ENCODE measurements around the gene CRELD1. TPM values are rescaled to one million over a fixed set of nuclear protein-coding genes. Genes with fewer than 3 reads are reported as not detected.
A peak's percentile ranks its signal among the peaks of the same experiment; 100 is the strongest.

Gene CRELD1
- total and polyA plus RNA-seq, 2 of the 13 experiments (the other 11 are each of a cell fraction or from before 2014, with no cell fraction given): 27.1 to 61.9 TPM

- TF ChIP-seq DBP (CRISPR knock-in tag; IDR thresholded peaks at IDR 0.05; ENCODE audit: not compliant biosample characterization): peak; percentile 79
- no peak for TF ChIP-seq ZNF800 (CRISPR knock-in tag; IDR thresholded peaks at IDR 0.05)
Measured at GRCh38 chr3:9914559-9915253, 18.9 kb upstream of the CRELD1 start (continued).

- H3K27me3 ChIP-seq (ENCODE audit: control insufficient read depth in 1 of 2, insufficient read depth in 2 of 2, low read length in 2 of 2): no peaks in the 10 kb centered on the region
- peak; percentile 36 for DNase-seq (ENCODE audit: low spot score)
- peak; percentile 52 for ATAC-seq
- H4K20me1 ChIP-seq (ENCODE audit: insufficient read depth, low read length): no peaks in the 10 kb centered on the region
- H3K9me3 ChIP-seq (ENCODE audit: low read length): no peaks in the 10 kb centered on the region
- H3K4me1 ChIP-seq (ENCODE audit: insufficient read depth, low read length): peaks cover 38% of the 10 kb centered on the region
- no TSS peak for BruUV-seq (replicated peaks)
- in situ Hi-C loops (cut with HindIII; ENCODE audit: extremely low pct_ligation_motif_present, low pct_unique_long_range_greater_than_20kb): no loop called here
- no peak overlapping the region for H2AFZ ChIP-seq (ENCODE audit: low read length)
- peaks cover 3% of the 10 kb centered on the region for H3K79me2 ChIP-seq (ENCODE audit: insufficient read depth, low read length)
- WGBS (ENCODE audit: low lambda C conversion rate): 2% methylated on average over 12 of the region's 99 CpGs
- H3K36me3 ChIP-seq (replicated peaks in 1 of 2; ENCODE audit: control insufficient read depth in 1 of 2, insufficient read depth in 2 of 2, low read length in 2 of 2): peaks cover 4 to 12% of the 10 kb centered on the region in 2 experiments; a peak in 3 of 5 replicates
- peak overlapping the region; percentile 80 for H3K9ac ChIP-seq (ENCODE audit: insufficient read depth, low read depth, low read length)
- H3K27ac ChIP-seq (ENCODE audit: extremely low read length, insufficient read depth, low read length): peak overlapping the region; percentile 90
- H3K4me3 ChIP-seq (replicated peaks in 1 of 3; ENCODE audit: insufficient read depth in 1 of 3, low read depth in 2 of 3, low read length in 3 of 3): peak overlapping the region; percentile 55 to 86 (median 83); a peak in 5 of 6 replicates
- ChIA-PET CTCF (ENCODE audit: low intra/inter-chr PET ratio, low total read pairs) (interaction anchor here (0.7 to 2.1 kb wide), 3 partner anchors 12 to 67 kb away, joined by 3 to 14 read pairs (median 5); no protein-coding TSS in a partner anchor), POLR2A (interaction anchor here (0.8 to 9.0 kb wide), 16 partner anchors 15 to 333 kb away, joined by 3 to 298 read pairs (median 6); partner anchors contain the start of genes ARPC4, CIDEC, CRELD1 and IL17RE)
- no peak for FAIRE-seq
- peak overlapping the region; percentile 100 for H3K4me2 ChIP-seq (ENCODE audit: low read depth, low read length)
- intact Hi-C loops (cut with micrococcal nuclease; ENCODE audit: unreplicated experiment): loop anchor here (1.0 to 5.0 kb wide), 3 partner anchors 17 to 53 kb away; no protein-coding TSS in a partner anchor
- TF ChIP-seq ELF3 (CRISPR knock-in tag; IDR thresholded peaks at IDR 0.05): peak; percentile 56; the same call in 1 of the 2 replicates
- TF ChIP-seq ZSCAN22 (CRISPR knock-in tag; IDR thresholded peaks at IDR 0.05): no peak
- peak; percentile 49 for TF ChIP-seq ZNF589 (CRISPR knock-in tag; conservative IDR thresholded peaks at IDR 0.05)
- TF ChIP-seq BORCS8-MEF2B (CRISPR knock-in tag; IDR thresholded peaks at IDR 0.05): 0 out of 2 replicates have a peak, but pooled peaks have one; percentile 17
- TF ChIP-seq ZNF264 (CRISPR knock-in tag; IDR thresholded peaks at IDR 0.05): no peak
- TF ChIP-seq SRSF1 (optimal IDR thresholded peaks at IDR 0.05; ENCODE audit: low read depth, low read length): no peak
- TF ChIP-seq MEIS2 (CRISPR knock-in tag; IDR thresholded peaks at IDR 0.05): peak; percentile 94
- peak; percentile 67; the same call in 1 of the 2 replicates for TF ChIP-seq ZNF777 (CRISPR knock-in tag; IDR thresholded peaks at IDR 0.05)
- no peak for TF ChIP-seq NR1H2 (CRISPR knock-in tag; IDR thresholded peaks at IDR 0.05; ENCODE audit: borderline replicate concordance, low read depth)
- peak; percentile 95 for TF ChIP-seq CREB3 (CRISPR knock-in tag; IDR thresholded peaks at IDR 0.05)
- TF ChIP-seq DZIP1 (CRISPR knock-in tag; IDR thresholded peaks at IDR 0.05): peak; percentile 82; the same call in 1 of the 2 replicates
Measured at GRCh38 chr3:9915254-9916141, 18.1 kb upstream of the CRELD1 start.
